Measurements from ENCODE around the gene BCL2L14.

GRCh38 chr12:12028668-12029402, 41.9 kb upstream of the BCL2L14 start:
- TF ChIP-seq CTCF (IDR thresholded peaks at IDR 0.05; ENCODE audit: low read depth, low read length, poor library complexity, severe bottlenecking) (no peak), EZH2phosphoT487 (IDR thresholded peaks at IDR 0.05; ENCODE audit: borderline replicate concordance, low read length) (no peak)

Measured in DOHH2 (cell line).